NCI-H2107 treated with DMSO at 0.1 percent for 48 hours (cell line): ENCODE results near the gene ANTXR2.
"Not testable (repeated sequence)": the region's sequence is repeated elsewhere in the genome, so short reads cannot be mapped to it uniquely, and the experiment has no call there.

Experiments
- DNase-seq: peaks from one replicate; lab custom pipeline; 2025; ENCODE audit not compliant: unreplicated experiment; lab: John Stamatoyannopoulos, UW

ANTXR2 gene

GRCh38 chr4:79996851-79997250 lies 76.2 kb downstream of the ANTXR2 start:
- no peak for DNase-seq

GRCh38 chr4:79993476-79993875 lies 79.6 kb downstream of the ANTXR2 start:
- DNase-seq: no peak

GRCh38 chr4:79991601-79992000 lies 81.4 kb downstream of the ANTXR2 start:
- no peak for DNase-seq

GRCh38 chr4:79991100-79991499 lies 81.9 kb downstream of the ANTXR2 start:
- not testable (repeated sequence) for DNase-seq

- no peak for DNase-seq
Measured at GRCh38 chr4:79987401-79987800, 85.6 kb downstream of the ANTXR2 start.

GRCh38 chr4:79983431-79983830 lies 89.6 kb downstream of the ANTXR2 start:
- DNase-seq: no peak

- DNase-seq: no peak
Measured at GRCh38 chr4:79982601-79983322, 90.3 kb downstream of the ANTXR2 start.

- DNase-seq: no peak
Measured at GRCh38 chr4:79980448-79980847, 92.6 kb downstream of the ANTXR2 start.

GRCh38 chr4:79979785-79980437 lies 93.1 kb downstream of the ANTXR2 start:
- DNase-seq: no peak

GRCh38 chr4:79977131-79977840 lies 95.7 kb downstream of the ANTXR2 start:
- no peak for DNase-seq

GRCh38 chr4:79964400-79965211 lies 108.4 kb downstream of the ANTXR2 start:
- DNase-seq: no peak

- DNase-seq: no peak
Measured at GRCh38 chr4:79964020-79964399, 109.0 kb downstream of the ANTXR2 start.

GRCh38 chr4:79959652-79960051 lies 113.4 kb downstream of the ANTXR2 start:
- DNase-seq: no peak

GRCh38 chr4:79958466-79959264 lies 114.4 kb downstream of the ANTXR2 start:
- DNase-seq: no peak

- DNase-seq: no peak
Measured at GRCh38 chr4:79949178-79949577, 123.9 kb downstream of the ANTXR2 start.

GRCh38 chr4:79948739-79949138 lies 124.3 kb downstream of the ANTXR2 start:
- no peak for DNase-seq

GRCh38 chr4:79948261-79948660 lies 124.8 kb downstream of the ANTXR2 start:
- no peak for DNase-seq

GRCh38 chr4:79947386-79947785 lies 125.6 kb downstream of the ANTXR2 start:
- no peak for DNase-seq

- DNase-seq: no peak
Measured at GRCh38 chr4:79935274-79935673, 137.8 kb downstream of the ANTXR2 start.

GRCh38 chr4:79934660-79935059 lies 138.4 kb downstream of the ANTXR2 start:
- no peak for DNase-seq
